ENCODE data around the gene JMJD1C.

Gene JMJD1C

DNA sequence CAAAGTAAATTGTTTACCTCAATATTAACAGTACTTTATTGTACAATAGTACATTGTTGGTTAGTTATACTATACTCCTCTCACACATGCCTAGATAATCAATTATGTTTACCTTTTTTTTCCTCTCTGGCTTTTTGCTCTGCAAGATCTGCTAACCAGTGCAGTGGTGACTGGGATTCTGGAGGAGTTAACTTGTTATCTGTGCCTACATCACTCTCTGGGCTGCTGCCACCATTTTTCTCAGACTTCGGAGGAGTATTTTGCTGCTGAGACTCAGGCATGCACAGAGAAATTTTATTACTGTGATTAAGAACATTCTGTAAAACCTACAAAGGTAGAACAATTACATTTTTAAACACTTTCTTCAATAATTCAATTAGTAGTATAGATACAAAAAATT lies 273.0 kb downstream of the JMJD1C start:
- Histone ChIP-seq H3K36me3 (ENCODE audit: control insufficient read depth, insufficient read depth, low read length) (peaks cover 18% of the 10 kb centered on the region; the same call in 1 of the 2 replicates), H3K27ac (ENCODE audit: low read length) (no peak overlapping the region), H3K9me3 (ENCODE audit: control insufficient read depth, insufficient read depth, low read length) (no peaks in the 10 kb centered on the region), H3K4me1 (ENCODE audit: control insufficient read depth, insufficient read depth, low read length) (no peaks in the 10 kb centered on the region), H3K27me3 (ENCODE audit: control insufficient read depth, insufficient read depth, low read length) (no peaks in the 10 kb centered on the region), H3K4me3 (ENCODE audit: low read length) (no peak overlapping the region)
- DNase-seq (ENCODE audit: low read depth, low spot score) = no peak
- WGBS (ENCODE audit: insufficient coverage, insufficient read length) = no CpG with 5 or more reads among the region's 1 CpG

DNA sequence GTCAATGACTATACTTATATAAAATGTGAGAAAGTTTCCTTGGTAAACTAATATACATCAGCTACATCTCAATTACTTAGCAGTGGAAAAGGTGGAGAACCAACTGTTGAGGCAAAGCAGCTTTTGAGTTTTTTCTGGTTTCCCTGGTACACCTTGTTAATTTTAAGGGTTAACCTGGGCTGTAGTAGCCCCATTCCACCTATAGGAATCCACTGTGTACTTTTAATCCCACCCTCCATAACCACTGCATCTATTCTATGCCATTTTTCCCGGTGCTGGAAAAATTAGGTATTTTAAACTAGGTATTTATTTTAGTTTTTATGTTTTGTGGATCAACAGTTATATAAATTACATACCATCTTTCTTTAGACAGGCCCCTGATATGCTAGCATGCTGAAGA lies 290.2 kb downstream of the JMJD1C start:
- no peaks in the 10 kb centered on the region for H3K27me3 ChIP-seq (ENCODE audit: control insufficient read depth, insufficient read depth, low read length)
- peaks cover 15% of the 10 kb centered on the region; the same call in 1 of the 2 replicates for H3K36me3 ChIP-seq (ENCODE audit: control insufficient read depth, insufficient read depth, low read length)
- DNase-seq (ENCODE audit: low read depth, low spot score) = no peak
- H3K4me3 ChIP-seq (ENCODE audit: low read length) = no peak overlapping the region
- H3K4me1 ChIP-seq (ENCODE audit: control insufficient read depth, insufficient read depth, low read length) = no peaks in the 10 kb centered on the region
- no CpG with 5 or more reads among the region's 1 CpG for WGBS (ENCODE audit: insufficient coverage, insufficient read length)
- H3K27ac ChIP-seq (ENCODE audit: low read length) = no peak overlapping the region
- H3K9me3 ChIP-seq (ENCODE audit: control insufficient read depth, insufficient read depth, low read length) = no peaks in the 10 kb centered on the region

DNA sequence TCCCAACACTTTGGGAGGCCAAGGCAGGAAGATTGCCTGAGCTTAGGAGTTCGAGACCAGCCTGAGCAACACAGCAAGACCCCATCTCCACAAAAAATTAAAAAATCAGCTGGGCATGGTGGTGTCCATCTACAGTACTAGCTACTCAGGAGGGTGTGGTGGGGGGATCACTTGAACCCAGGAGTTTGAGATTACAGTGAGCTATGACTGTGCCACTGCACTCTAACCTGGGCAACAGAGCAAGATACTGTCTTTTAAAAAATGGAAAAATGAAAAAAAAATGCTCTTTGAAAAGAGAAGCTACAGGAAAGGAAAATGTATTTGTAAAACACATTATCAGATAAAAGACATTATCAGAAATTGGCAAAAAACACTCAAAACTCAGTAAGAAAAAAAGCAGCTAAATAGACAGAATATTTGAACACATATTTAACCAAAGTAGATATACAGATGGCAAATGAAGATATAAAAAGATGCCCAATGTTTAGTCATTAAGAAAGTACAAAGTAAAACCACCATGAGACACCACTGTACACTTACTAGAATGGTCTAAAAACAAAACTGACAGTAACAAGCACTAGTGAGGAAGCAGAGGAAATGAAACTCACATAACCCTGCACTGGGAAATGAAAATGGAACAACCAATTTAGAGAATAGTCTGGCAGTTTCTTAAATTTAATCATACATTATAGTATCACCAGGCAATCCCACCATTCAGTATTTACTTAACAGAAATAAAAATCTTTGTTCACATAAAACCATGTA lies 292.1 kb downstream of the JMJD1C start:
- no peaks in the 10 kb centered on the region for H3K9me3 ChIP-seq (ENCODE audit: control insufficient read depth, insufficient read depth, low read length)
- no CpG with 5 or more reads among the region's 1 CpG for WGBS (ENCODE audit: insufficient coverage, insufficient read length)
- no peaks in the 10 kb centered on the region; the same call in 1 of the 2 replicates for H3K27me3 ChIP-seq (ENCODE audit: control insufficient read depth, insufficient read depth, low read length)
- DNase-seq (ENCODE audit: low read depth, low spot score) = no peak
- H3K4me3 ChIP-seq (ENCODE audit: low read length) = no peak overlapping the region
- H3K27ac ChIP-seq (ENCODE audit: low read length) = no peak overlapping the region
- no peaks in the 10 kb centered on the region for H3K4me1 ChIP-seq (ENCODE audit: control insufficient read depth, insufficient read depth, low read length)
- peaks cover 22% of the 10 kb centered on the region; the same call in 1 of the 2 replicates for H3K36me3 ChIP-seq (ENCODE audit: control insufficient read depth, insufficient read depth, low read length)

DNA sequence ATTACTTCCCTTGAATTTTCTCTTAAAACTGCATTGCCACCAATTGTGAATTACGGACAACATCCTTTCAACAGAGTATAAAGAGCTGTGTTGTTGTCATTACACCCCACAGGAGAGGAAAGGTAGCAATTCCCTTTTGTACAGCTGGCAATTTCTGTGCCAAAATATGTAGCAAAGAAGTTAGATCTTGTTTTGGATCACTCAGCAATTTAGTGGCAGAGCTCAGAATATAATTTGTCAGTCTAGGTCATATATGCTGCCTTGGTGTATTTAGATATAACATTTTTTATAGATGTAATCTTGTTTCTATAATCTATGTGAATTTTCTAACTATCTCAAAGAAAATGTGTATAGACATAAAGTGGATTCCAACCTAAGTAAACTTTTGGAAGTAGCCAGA lies 293.9 kb downstream of the JMJD1C start:
- Histone ChIP-seq H3K27ac (ENCODE audit: low read length) (no peak overlapping the region), H3K27me3 (ENCODE audit: control insufficient read depth, insufficient read depth, low read length) (no peaks in the 10 kb centered on the region; the same call in 1 of the 2 replicates), H3K36me3 (ENCODE audit: control insufficient read depth, insufficient read depth, low read length) (peaks cover 16% of the 10 kb centered on the region; the same call in 1 of the 2 replicates), H3K4me3 (ENCODE audit: low read length) (no peak overlapping the region), H3K4me1 (ENCODE audit: control insufficient read depth, insufficient read depth, low read length) (no peaks in the 10 kb centered on the region), H3K9me3 (ENCODE audit: control insufficient read depth, insufficient read depth, low read length) (no peaks in the 10 kb centered on the region)
- DNase-seq (ENCODE audit: low read depth, low spot score) = no peak
- no CpG with 5 or more reads among the region's 1 CpG for WGBS (ENCODE audit: insufficient coverage, insufficient read length)

DNA sequence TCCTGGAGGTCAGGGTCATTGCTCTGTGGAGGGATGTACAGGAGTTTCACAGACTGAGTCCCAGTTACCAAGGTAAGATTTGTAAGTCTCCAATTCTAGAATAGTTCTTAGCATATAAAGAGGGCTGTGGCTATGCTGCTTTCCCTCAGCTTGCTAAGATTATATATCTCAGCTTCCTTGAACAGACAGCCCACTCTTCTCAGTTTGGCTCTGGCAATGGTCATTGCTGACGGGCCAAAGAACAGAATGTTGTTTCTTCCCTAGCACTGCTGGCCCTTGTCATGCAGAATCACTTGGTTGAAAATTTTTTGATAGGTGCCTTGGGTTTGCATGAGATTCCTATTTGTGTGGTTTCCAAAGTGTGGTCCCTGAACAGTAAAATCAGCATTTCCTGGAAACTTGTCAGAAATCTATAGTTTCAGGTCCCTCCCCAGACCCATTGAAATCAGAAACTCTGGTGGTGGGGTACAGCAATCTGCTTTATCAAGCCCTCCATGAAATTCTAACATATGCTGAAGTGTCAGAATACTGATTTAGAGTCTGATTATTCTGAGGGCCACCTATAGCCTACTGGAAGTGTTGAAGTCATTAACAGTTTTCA lies 294.4 kb downstream of the JMJD1C start:
- DNase-seq (ENCODE audit: low read depth, low spot score) = no peak
- Histone ChIP-seq H3K27me3 (ENCODE audit: control insufficient read depth, insufficient read depth, low read length) (no peaks in the 10 kb centered on the region; the same call in 1 of the 2 replicates), H3K27ac (ENCODE audit: low read length) (no peak overlapping the region), H3K36me3 (ENCODE audit: control insufficient read depth, insufficient read depth, low read length) (peaks cover 16% of the 10 kb centered on the region; the same call in 1 of the 2 replicates), H3K9me3 (ENCODE audit: control insufficient read depth, insufficient read depth, low read length) (no peaks in the 10 kb centered on the region), H3K4me1 (ENCODE audit: control insufficient read depth, insufficient read depth, low read length) (no peaks in the 10 kb centered on the region; the same call in 1 of the 2 replicates), H3K4me3 (ENCODE audit: low read length) (no peak overlapping the region)
- no CpG with 5 or more reads among the region's 1 CpG for WGBS (ENCODE audit: insufficient coverage, insufficient read length)

DNA sequence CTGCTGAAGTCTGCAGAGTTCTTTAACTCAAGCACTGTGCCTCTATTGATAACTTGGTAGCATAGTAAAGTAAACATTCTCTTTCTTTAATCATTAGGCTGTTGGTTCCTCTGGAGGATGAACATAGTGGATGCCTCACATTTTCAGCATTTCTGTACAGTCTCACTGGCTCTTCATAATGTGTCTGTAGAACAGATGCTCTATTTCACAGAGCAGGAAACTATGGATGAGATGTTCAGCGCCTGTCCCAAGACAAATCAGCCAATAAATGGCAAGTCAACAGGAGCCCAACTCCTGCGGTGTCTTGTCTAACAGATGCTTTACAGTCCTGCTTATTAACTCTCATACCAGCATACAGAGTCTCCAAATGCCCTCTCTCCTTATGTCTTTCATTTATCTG lies 296.2 kb downstream of the JMJD1C start:
- H3K4me1 ChIP-seq (ENCODE audit: control insufficient read depth, insufficient read depth, low read length) = no peaks in the 10 kb centered on the region; the same call in 1 of the 2 replicates
- H3K9me3 ChIP-seq (ENCODE audit: control insufficient read depth, insufficient read depth, low read length) = no peaks in the 10 kb centered on the region
- H3K36me3 ChIP-seq (ENCODE audit: control insufficient read depth, insufficient read depth, low read length) = peaks cover 16% of the 10 kb centered on the region; the same call in 1 of the 2 replicates
- H3K27ac ChIP-seq (ENCODE audit: low read length) = no peak overlapping the region
- H3K27me3 ChIP-seq (ENCODE audit: control insufficient read depth, insufficient read depth, low read length) = no peaks in the 10 kb centered on the region; the same call in 1 of the 2 replicates
- no peak overlapping the region for H3K4me3 ChIP-seq (ENCODE audit: low read length)
- no CpG with 5 or more reads among the region's 2 CpGs for WGBS (ENCODE audit: insufficient coverage, insufficient read length)
- no peak for DNase-seq (ENCODE audit: low read depth, low spot score)

DNA sequence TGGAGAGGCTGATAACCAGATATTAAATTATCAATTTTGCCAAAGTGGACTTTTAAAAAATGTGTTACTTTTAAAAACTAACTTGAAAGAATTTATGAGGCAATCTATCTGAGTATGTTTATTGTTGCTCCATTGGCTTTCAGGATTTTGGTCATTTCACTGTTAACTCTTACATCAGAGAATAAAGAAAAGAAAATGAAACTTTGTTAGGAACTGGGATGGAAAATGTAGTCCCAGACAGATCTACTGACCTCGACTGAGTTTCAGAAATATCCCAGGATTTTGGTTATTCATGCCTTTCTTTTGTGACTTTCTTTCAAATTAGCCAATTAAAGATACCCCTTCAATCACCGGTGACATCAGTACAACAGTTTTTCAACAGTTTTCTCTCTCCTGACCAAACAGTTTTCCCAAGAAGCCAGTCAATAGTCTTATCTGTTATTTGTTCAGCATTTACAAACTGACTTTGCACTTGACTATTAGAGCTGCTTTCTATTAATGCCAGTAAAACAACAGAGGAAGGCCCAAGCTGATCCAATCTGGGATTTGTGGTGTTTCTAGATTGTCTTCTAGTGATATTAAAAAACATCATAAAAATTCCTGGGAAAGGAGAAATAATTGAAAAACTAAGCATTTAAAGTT lies 296.8 kb downstream of the JMJD1C start:
- peaks cover 13% of the 10 kb centered on the region; the same call in 1 of the 2 replicates for H3K36me3 ChIP-seq (ENCODE audit: control insufficient read depth, insufficient read depth, low read length)
- no peak overlapping the region for H3K4me3 ChIP-seq (ENCODE audit: low read length)
- WGBS (ENCODE audit: insufficient coverage, insufficient read length) = no CpG with 5 or more reads among the region's 2 CpGs
- no peak for DNase-seq (ENCODE audit: low read depth, low spot score)
- H3K27ac ChIP-seq (ENCODE audit: low read length) = no peak overlapping the region
- no peaks in the 10 kb centered on the region; the same call in 1 of the 2 replicates for H3K27me3 ChIP-seq (ENCODE audit: control insufficient read depth, insufficient read depth, low read length)
- H3K4me1 ChIP-seq (ENCODE audit: control insufficient read depth, insufficient read depth, low read length) = no peaks in the 10 kb centered on the region; the same call in 1 of the 2 replicates
- H3K9me3 ChIP-seq (ENCODE audit: control insufficient read depth, insufficient read depth, low read length) = no peaks in the 10 kb centered on the region

DNA sequence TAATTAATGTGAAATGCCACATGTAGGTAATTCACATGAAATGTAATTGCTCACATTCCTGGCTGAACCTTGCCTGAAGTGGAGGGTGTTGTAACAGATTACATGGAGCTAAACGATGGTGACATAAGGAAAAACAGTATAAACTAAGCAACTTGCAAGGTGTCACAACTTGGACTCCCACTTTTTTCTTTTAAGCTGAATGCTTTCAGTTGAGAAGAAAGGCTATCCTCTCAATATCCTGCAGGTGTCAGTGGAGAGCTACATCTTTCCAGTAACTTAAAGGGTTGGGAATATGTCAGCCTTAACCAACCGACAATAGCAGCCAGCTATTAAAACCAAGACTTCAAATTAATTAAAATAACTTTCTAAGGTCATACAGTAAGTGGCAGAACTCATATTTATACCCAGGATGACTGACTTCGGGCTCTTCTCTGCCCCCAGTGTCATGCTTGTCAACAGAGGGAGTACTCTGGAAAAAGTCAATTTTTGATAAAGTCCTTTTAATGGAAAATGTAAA lies 299.0 kb downstream of the JMJD1C start:
- no peak overlapping the region for H3K27ac ChIP-seq (ENCODE audit: low read length)
- H3K9me3 ChIP-seq (ENCODE audit: control insufficient read depth, insufficient read depth, low read length) = no peaks in the 10 kb centered on the region
- peaks cover 13% of the 10 kb centered on the region; the same call in 1 of the 2 replicates for H3K36me3 ChIP-seq (ENCODE audit: control insufficient read depth, insufficient read depth, low read length)
- no CpG with 5 or more reads among the region's 3 CpGs for WGBS (ENCODE audit: insufficient coverage, insufficient read length)
- DNase-seq (ENCODE audit: low read depth, low spot score) = peak; percentile 33
- no peaks in the 10 kb centered on the region; the same call in 1 of the 2 replicates for H3K27me3 ChIP-seq (ENCODE audit: control insufficient read depth, insufficient read depth, low read length)
- no peak overlapping the region for H3K4me3 ChIP-seq (ENCODE audit: low read length)
- H3K4me1 ChIP-seq (ENCODE audit: control insufficient read depth, insufficient read depth, low read length) = no peaks in the 10 kb centered on the region; the same call in 1 of the 2 replicates

DNA sequence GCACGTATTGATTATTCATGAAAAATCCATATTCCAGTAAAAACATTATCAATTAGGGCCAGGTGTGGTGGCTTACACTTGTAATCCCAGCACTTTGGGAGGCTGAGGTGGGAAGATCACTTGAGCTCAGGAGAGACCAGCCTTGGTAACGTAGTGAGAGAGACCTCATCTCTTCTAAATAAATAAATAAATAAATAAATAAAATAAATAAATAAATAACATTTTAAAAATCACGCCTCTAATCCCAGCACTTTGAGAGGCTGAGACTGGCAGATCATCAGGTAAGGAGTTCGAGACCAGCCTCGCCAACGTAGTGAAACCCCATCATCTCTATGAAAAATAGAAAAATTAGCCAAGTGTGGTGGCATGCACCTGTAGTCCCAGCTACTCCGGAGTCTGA lies 300.5 kb downstream of the JMJD1C start:
- no peaks in the 10 kb centered on the region; the same call in 1 of the 2 replicates for H3K27me3 ChIP-seq (ENCODE audit: control insufficient read depth, insufficient read depth, low read length)
- no peak for DNase-seq (ENCODE audit: low read depth, low spot score)
- H3K9me3 ChIP-seq (ENCODE audit: control insufficient read depth, insufficient read depth, low read length) = no peaks in the 10 kb centered on the region
- peaks cover 5% of the 10 kb centered on the region; the same call in 1 of the 2 replicates for H3K36me3 ChIP-seq (ENCODE audit: control insufficient read depth, insufficient read depth, low read length)
- no CpG with 5 or more reads among the region's 7 CpGs for WGBS (ENCODE audit: insufficient coverage, insufficient read length)
- no peak overlapping the region for H3K27ac ChIP-seq (ENCODE audit: low read length)
- H3K4me3 ChIP-seq (ENCODE audit: low read length) = no peak overlapping the region
- no peaks in the 10 kb centered on the region; the same call in 1 of the 2 replicates for H3K4me1 ChIP-seq (ENCODE audit: control insufficient read depth, insufficient read depth, low read length)

DNA sequence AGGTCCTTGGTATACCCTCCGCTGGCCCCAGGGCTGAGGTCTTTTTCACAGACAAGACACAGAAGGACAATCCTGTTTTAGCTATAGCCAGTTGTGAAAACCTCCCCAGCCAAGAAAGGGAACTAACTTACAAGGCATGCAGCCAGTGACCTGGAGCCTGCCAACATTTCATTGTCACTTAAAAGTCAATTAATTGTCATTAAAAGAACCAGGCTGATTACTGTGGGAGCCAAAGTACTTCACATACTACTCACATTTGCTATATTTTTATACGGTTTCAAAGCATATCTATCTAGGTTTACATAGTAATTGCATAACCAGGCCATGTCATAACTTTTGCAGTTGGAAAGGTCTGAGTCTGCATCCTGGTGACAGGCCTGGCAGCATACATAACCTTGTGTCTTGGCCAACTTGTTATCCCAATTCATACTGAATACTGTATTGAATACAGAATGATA lies 301.6 kb downstream of the JMJD1C start:
- Histone ChIP-seq H3K4me3 (ENCODE audit: low read length) (no peak overlapping the region), H3K27ac (ENCODE audit: low read length) (no peak overlapping the region), H3K4me1 (ENCODE audit: control insufficient read depth, insufficient read depth, low read length) (no peaks in the 10 kb centered on the region; the same call in 1 of the 2 replicates), H3K9me3 (ENCODE audit: control insufficient read depth, insufficient read depth, low read length) (no peaks in the 10 kb centered on the region), H3K36me3 (ENCODE audit: control insufficient read depth, insufficient read depth, low read length) (no peaks in the 10 kb centered on the region; the same call in 1 of the 2 replicates), H3K27me3 (ENCODE audit: control insufficient read depth, insufficient read depth, low read length) (no peaks in the 10 kb centered on the region)
- whole genome bisulfite sequencing (ENCODE audit: insufficient coverage, insufficient read length) = no CpG with 5 or more reads among the region's 2 CpGs
- DNase-seq (ENCODE audit: low read depth, low spot score) = no peak
